Measurements from ENCODE around the gene RARB.

RARB gene

DNA sequence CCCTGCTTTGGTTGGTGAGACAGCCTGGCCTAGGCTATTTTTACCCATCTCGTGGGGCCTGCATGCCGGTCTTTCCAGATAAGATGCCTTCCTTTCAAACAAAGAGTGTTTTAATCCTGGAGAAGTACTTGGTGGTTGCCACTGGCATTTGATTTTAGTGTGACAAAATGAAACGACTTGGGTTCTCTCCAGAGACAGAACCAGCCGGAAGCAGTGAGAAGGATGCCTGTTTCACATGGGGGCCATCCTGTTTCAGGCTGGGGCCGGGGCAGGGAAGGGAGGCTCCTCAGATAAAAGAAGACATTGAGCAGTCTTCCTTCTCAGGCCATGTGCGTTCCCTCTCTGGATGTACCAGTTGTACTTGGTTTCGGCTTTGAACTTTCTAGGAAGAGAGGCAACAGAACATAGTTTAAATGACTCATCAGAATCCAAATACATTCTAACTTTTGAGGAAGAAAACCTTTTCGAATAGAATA lies 161.8 kb downstream of the RARB start:
- in situ Hi-C loops (cut with MboI; ENCODE audit: low sequenced_read_pairs) = no loop called here

DNA sequence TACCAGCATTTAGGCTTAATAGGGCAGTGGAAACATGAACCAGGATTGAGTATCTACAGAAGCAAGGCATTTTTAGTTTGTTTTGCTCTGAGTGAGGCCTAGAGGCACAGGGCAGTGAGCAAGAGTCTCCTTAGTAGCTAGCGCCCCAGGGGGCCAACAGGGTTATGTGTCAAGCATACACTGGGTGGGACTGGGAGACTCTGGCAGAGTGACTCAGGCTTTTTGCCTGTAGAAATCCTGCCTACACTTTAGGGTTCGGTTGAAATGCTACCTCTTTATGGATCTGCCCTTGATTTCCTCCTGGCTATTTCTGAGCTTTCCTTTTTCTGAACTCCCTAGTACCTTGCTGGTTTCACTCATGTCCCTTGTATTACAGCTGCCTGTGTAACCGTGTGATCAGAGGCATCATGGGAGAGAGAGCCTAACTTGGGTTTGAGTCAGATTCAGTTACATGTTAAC lies 164.5 kb downstream of the RARB start:
- in situ Hi-C loops (cut with MboI; ENCODE audit: low sequenced_read_pairs) = no loop called here

DNA sequence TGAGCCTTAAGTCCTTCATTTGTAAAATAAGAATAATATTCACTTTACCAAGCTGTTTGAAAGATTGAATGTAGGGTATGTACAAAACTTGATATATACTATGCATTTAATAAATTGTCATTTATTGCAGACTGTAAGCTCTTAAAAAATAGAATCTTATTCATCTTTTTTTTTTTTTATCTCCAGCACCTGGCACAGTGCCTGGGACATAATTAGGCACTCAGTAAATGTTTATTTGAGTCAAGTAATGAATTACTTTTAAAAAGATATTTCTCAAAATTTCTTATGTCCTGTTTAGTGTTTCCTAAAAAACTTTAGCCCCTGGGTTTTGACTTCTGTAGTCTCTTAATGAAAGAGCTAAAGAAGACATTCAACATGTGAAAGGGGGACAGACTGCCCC lies 164.9 kb downstream of the RARB start:
- in situ Hi-C loops (cut with MboI; ENCODE audit: low sequenced_read_pairs) = no loop called here

DNA sequence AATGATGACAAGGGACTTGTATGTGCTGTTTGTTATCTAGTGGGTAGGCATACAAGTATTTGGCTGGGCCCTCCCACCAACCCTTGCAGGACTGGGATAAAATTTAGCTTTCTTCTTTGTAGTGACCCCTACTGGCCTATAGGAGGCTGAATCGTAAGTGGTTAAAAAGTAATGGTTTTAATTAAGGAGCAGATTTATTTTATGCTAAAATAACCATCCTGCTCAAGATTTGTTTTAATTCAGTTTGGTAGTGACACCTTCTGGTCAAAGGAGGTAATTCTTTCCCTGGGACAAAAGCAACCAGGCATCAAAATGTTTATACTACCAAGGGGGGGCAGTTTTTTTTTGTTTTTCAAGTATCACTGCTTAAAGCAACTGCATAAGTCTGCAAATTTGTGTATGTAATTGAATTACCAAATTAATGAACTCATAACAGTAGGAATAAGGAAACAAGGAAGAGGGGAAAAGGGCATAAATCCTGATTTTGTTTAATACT lies 166.0 kb downstream of the RARB start:
- in situ Hi-C loops (cut with MboI; ENCODE audit: low sequenced_read_pairs) = no loop called here

DNA sequence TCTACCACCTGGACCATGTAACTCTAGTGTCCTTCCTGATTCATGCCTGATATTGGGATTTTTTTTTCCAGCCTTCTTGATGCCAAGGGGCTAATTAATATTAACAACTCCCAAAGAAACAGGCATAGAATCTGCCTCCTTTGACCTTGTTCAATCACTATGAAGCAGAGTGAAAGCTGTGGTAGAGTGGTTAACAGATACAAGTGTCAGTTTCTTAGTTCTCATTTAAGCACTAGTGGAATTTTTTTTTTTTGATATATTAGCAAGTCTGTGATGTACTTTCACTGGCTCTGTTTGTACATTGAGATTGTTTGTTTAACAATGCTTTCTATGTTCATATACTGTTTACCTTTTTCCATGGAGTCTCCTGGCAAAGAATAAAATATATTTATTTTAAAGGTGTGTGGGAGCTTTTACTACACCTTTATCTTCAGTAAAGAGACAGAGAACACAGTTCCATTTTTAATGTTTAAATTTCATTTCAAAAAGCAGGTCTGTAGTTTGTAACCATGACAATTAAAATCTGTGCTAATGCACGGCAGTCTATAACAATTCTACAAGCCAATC lies 169.6 kb downstream of the RARB start:
- in situ Hi-C loops (cut with MboI; ENCODE audit: low sequenced_read_pairs) = no loop called here

DNA sequence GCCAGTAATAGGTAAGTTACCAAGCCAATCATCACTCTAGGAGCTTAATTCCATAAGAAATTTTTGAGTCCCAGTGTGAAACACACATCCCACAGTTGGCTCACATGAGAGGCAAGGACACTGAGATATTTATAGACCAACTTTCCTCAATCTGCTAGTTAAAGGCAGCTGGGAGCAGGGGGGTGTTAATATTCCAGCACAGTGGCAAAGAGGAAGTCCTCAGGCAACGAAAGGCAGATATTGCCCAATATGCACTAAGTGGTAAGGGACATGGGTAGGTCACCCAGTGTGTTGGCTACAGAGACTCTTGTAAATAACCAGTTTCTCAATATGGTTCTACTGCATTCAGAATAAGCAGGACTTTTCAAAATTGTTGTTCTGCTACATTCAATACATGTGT lies 175.6 kb downstream of the RARB start:
- in situ Hi-C loops (cut with MboI; ENCODE audit: low sequenced_read_pairs) = no loop called here

DNA sequence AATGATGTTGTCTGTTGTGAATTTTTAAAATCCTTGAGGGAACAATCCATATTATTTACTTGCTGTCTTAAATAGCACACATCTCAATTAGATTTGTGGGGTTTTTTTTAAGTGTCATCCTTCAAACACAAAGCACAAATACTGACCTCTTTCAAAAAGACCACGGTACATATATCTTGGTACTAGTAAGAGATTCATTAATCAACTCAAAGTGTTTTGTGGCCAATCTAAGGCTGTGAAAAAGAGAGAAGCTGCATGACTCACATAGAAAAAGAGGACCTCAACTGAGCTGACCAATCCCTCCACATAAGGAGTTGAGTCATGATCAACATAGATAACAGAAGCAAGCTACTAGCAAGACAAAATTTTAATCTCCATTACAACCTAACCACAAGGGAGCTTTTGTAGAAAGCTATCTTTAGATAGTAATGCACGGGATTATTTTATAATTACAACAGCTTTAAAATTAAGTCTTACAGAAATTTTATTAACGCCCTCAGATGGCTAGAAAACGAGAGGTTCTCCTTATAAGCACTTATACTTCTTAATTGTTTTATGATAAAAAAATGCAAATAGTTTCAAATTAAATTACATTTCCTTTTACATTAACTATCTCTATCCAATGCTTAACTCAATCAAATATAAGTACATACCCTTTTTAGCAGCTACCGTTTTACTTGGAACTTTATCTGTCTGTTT lies 176.2 kb downstream of the RARB start:
- in situ Hi-C loops (cut with MboI; ENCODE audit: low sequenced_read_pairs) = no loop called here

DNA sequence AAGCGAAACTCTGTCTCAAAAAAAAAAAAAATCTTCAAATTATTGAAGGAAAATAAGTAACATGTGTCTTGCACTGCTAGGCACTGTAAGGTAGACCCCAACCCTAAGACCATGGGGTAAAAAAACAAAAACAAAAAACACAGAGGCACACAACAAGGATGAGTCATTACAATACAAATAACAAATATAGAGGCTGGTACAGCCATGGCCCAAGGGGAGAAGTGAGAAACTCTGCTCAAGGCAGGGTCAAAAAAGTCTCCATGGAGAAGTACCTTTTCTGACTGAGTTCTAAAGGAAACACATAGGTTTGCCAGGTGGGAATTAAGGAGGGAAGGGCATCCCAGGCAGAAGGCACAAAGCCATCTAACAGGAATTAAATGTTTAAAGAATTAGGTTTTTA lies 182.1 kb downstream of the RARB start:
- in situ Hi-C loops (cut with MboI; ENCODE audit: low sequenced_read_pairs) = no loop called here

DNA sequence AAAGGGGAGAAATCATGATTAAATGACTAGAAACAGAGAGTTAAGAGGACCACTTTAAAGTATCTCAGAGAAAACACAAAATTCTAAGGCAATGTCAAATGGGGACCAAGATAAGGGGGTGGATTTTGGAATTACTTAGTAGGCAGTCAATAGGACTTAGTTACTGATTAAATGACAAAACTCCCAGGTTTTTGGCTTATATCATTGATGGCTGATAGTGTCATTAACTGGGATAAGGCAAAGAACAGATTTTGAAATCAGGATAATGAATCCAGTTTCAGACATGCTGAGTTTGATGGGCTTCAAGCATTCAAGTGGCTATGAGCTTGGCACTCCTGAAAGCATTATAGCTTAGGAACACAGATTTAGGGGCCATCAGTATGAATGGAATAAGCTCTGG lies 182.7 kb downstream of the RARB start:
- in situ Hi-C loops (cut with MboI; ENCODE audit: low sequenced_read_pairs) = no loop called here

DNA sequence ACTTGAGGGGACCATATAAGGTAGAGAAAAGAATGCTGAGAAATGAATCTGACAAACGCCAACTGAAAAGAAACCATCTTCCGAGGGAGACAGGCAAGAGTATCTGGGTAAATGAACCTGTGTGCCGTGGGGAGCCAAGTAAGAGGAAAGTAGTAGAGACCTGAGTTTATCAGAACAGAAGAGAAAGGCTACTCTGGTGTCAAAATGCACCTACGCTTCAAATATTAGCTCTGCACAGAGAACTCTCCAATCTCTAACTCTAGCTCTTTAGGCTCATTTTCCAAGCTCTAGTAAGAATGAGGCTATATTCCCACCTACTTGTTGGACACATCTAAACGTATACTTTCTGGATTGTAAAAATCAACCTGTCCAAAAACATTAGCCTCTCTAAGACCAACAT lies 183.1 kb downstream of the RARB start:
- in situ Hi-C loops (cut with MboI; ENCODE audit: low sequenced_read_pairs) = no loop called here

DNA sequence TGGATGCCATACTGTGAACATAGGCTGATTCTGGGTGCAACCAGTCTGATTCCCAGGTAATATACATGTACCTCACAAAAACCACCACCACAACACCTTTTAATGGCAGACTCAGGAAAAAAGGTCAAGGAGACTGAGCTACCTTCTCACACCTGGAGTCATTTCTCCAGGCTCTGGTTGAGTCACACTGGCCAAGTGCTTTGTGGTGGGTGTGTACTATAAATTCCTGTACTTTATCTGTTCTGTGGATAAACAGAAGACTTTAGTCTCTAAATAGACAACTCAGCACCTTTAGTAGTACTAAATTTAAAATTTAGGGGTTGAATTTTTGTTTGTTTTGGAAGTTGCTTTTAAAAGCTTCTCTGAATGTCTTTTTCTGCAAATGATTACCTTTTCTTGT lies 190.0 kb downstream of the RARB start:
- in situ Hi-C loops (cut with MboI; ENCODE audit: low sequenced_read_pairs) = no loop called here

DNA sequence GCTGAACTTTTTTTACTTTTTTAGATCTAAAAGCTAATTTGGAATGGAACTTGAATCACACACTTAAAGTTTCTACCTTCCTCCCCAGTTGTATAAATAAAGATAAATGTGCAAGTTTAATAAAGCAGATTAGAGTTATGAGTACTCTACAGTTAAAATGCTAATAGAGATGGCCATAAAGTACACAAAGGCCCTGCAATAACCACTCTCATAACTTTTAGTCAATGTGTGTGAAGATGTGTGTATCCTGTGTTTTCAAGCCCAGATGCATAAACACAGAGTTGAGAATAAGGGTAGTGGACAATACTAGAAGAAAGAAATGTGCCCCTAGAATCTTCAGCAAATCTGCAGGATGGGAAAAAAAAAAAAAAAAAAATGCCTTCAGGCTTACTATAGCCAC lies 191.3 kb downstream of the RARB start:
- in situ Hi-C loops (cut with MboI; ENCODE audit: low sequenced_read_pairs) = no loop called here

DNA sequence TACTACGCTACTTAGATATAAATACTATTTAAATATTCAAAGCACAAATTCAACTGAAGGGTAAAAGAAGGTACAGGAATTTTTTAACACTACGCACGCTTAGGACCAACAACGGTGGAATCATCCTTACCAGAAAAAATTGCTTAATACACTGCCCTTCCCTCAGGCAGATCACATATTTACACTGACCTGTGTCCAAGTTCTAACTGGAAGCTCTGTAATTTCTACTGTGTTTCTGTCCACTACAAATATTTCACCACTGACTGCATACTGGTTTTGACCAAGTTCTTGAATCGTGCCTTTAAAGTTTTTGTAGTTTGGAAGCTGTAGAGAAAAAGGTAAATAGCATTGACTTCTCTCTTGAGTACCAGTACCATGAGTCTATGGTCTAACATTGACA lies 192.4 kb downstream of the RARB start:
- in situ Hi-C loops (cut with MboI; ENCODE audit: low sequenced_read_pairs) = no loop called here

DNA sequence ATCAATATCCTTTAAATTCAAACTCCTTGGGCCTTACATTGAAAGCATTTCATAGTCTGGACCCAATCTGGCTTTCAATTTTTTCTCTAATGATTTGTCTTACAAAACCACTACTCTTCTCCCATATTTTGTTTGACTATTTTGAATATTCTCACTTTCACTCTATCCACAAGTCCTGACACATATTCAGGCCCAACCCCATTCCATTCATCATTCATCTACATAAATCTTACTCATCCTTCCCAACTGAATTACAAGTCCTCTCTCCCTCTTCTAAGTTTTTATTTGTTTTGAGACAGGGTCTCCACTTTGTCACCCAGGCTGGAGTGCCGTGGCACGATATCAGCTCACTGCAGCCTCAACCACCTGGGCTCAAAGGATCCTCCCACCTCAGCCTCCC lies 193.0 kb downstream of the RARB start:
- in situ Hi-C loops (cut with MboI; ENCODE audit: low sequenced_read_pairs) = no loop called here

DNA sequence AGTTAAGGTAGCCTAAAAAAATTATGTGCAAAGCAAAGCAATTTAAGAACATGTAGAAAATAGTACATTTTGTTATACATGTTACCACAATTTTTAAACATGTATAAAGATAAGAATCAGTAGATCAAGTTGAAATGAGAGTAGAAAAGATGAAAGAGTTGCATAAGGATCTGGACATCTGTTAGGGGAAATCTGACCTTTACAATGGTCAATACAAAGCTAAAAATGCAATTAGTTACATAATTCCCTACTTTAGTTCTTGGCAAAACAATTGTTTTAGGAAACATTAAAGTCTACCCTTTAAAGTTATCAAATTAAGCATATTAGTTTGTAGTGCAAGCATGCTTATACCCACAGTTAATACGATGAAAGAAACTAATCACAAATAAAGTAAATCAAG lies 203.9 kb downstream of the RARB start:
- in situ Hi-C loops (cut with MboI; ENCODE audit: low sequenced_read_pairs) = no loop called here

DNA sequence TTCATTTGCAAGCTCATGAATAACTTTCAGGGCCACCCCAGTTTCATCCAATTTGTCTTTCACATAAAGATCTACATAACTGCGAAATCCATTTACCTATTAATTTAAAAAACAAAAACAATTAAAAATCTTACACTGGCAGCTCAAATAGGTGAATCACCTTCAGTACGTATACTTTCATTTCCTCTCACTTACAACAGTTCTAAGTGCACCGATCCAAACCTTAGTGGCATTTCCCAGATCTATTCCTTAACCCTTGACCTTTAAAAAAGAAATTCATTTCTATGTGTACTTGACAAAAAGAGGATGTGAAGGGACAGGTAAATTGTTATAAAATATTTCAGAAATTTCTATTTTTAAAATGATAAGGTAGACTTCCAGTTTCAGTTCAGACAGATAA lies 205.9 kb downstream of the RARB start:
- in situ Hi-C loops (cut with MboI; ENCODE audit: low sequenced_read_pairs) = no loop called here

DNA sequence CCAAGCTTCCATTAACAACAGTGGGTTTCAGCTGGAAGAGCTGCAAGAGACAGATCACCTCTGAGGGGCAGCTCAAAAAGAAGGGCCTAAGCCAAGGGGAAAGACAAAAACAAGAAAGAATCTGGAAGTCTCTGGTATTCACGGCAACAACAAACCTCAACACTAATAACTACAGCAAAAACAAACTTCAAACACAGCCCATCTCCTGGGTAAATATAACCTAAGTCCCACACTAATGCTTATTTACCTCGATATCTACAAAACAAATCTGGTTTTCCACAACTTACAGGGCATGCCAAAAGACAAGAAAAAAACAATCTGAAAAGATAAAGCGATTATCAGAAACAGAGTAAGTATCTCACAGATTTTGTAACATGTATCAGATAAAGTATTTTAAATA lies 207.0 kb downstream of the RARB start:
- in situ Hi-C loops (cut with MboI; ENCODE audit: low sequenced_read_pairs) = no loop called here

All from HL-60/S4 treated with phorbol 12-myristate 13-acetate at 8.2 ng/mL for 4 days and 3 days (cell line).